GM19397 (cell line): Measurements from ENCODE around the gene SHLD1.
"Not testable (repeated sequence)": the region's sequence is repeated elsewhere in the genome, so short reads cannot be mapped to it uniquely, and the experiment has no call there.

Experiments used
- ATAC-seq: cut with Tn5 transposase; IDR thresholded peaks from one replicate; pipeline ENCODE4 v1.9.1; 2021; ENCODE audit warnings: mild to moderate bottlenecking, moderate library complexity; ENCODE audit not compliant: unreplicated experiment

SHLD1 gene

GRCh38 chr20:5780846-5781217 is 30.6 kb downstream of the SHLD1 start:
- ATAC-seq: no peak

- ATAC-seq: not testable (repeated sequence)
These were observed 31.2 kb downstream of the SHLD1 start for GRCh38 chr20:5781367-5781766.

- no peak for ATAC-seq
These were observed 31.9 kb downstream of the SHLD1 start for GRCh38 chr20:5781798-5782750.

- ATAC-seq: no peak
These were observed 34.5 kb downstream of the SHLD1 start for GRCh38 chr20:5784735-5785134.

GRCh38 chr20:5785146-5785545 is 34.9 kb downstream of the SHLD1 start:
- no peak for ATAC-seq

GRCh38 chr20:5786930-5787795 is 37.0 kb downstream of the SHLD1 start:
- ATAC-seq: no peak

GRCh38 chr20:5787796-5788165 is 37.6 kb downstream of the SHLD1 start:
- ATAC-seq: no peak

- ATAC-seq: peak; percentile 85
These were observed 38.2 kb downstream of the SHLD1 start for GRCh38 chr20:5788385-5788895.

- no peak for ATAC-seq
These were observed 39.6 kb downstream of the SHLD1 start for GRCh38 chr20:5789827-5790226.

- ATAC-seq: no peak
These were observed 43.7 kb downstream of the SHLD1 start for GRCh38 chr20:5793916-5794315.

- no peak for ATAC-seq
These were observed 46.3 kb downstream of the SHLD1 start for GRCh38 chr20:5796331-5797040.

GRCh38 chr20:5797165-5797564 is 47.0 kb downstream of the SHLD1 start:
- no peak for ATAC-seq

GRCh38 chr20:5797843-5798462 is 47.8 kb downstream of the SHLD1 start:
- peak; percentile 95 for ATAC-seq

- not testable (repeated sequence) for ATAC-seq
These were observed 53.6 kb downstream of the SHLD1 start for GRCh38 chr20:5803754-5804303.

- ATAC-seq: no peak
These were observed 56.5 kb downstream of the SHLD1 start for GRCh38 chr20:5806457-5807263.

- no peak for ATAC-seq
These were observed 57.2 kb downstream of the SHLD1 start for GRCh38 chr20:5807431-5807830.

- ATAC-seq: no peak
These were observed 58.7 kb downstream of the SHLD1 start for GRCh38 chr20:5808901-5809300.

GRCh38 chr20:5809495-5809894 is 59.3 kb downstream of the SHLD1 start:
- ATAC-seq: no peak

GRCh38 chr20:5810800-5811422 is 60.7 kb downstream of the SHLD1 start:
- no peak for ATAC-seq
